ENCODE measurements around the gene SI. TPM values are rescaled to one million over a fixed set of nuclear protein-coding genes. Genes with fewer than 3 reads are reported as not detected.

Gene SI
- total RNA-seq, 1 donor from 2014 or later = not detected

- Mint-ChIP-seq H3K9me3 (ENCODE audit: unreplicated experiment) (no peaks in the 10 kb centered on the region), H3K4me3 (ENCODE audit: unreplicated experiment) (no peak overlapping the region), H3K27ac (ENCODE audit: unreplicated experiment) (no peak overlapping the region), H3K36me3 (ENCODE audit: low read depth, unreplicated experiment) (no peaks in the 10 kb centered on the region), H3K4me1 (ENCODE audit: unreplicated experiment) (no peaks in the 10 kb centered on the region), H3K27me3 (ENCODE audit: unreplicated experiment) (no peaks in the 10 kb centered on the region)
- TF ChIP-seq, protein P1, sequence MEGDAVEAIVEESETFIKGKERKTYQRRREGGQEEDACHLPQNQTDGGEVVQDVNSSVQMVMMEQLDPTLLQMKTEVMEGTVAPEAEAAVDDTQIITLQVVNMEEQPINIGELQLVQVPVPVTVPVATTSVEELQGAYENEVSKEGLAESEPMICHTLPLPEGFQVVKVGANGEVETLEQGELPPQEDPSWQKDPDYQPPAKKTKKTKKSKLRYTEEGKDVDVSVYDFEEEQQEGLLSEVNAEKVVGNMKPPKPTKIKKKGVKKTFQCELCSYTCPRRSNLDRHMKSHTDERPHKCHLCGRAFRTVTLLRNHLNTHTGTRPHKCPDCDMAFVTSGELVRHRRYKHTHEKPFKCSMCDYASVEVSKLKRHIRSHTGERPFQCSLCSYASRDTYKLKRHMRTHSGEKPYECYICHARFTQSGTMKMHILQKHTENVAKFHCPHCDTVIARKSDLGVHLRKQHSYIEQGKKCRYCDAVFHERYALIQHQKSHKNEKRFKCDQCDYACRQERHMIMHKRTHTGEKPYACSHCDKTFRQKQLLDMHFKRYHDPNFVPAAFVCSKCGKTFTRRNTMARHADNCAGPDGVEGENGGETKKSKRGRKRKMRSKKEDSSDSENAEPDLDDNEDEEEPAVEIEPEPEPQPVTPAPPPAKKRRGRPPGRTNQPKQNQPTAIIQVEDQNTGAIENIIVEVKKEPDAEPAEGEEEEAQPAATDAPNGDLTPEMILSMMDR (IDR thresholded peaks at IDR 0.05; ENCODE audit: unreplicated experiment) = no peak
- DNase-seq (ENCODE audit: low spot score) = no peak
Observed at GRCh38 chr3:165081183-165081582, 2.9 kb upstream of the SI start.

GRCh38 chr3:165075695-165076094, 2.6 kb downstream of the SI start:
- Mint-ChIP-seq H3K4me1 (ENCODE audit: unreplicated experiment) (no peaks in the 10 kb centered on the region), H3K27ac (ENCODE audit: unreplicated experiment) (no peak overlapping the region), H3K9me3 (ENCODE audit: unreplicated experiment) (no peaks in the 10 kb centered on the region), H3K36me3 (ENCODE audit: low read depth, unreplicated experiment) (no peaks in the 10 kb centered on the region), H3K4me3 (ENCODE audit: unreplicated experiment) (no peak overlapping the region), H3K27me3 (ENCODE audit: unreplicated experiment) (no peaks in the 10 kb centered on the region)
- no peak for DNase-seq (ENCODE audit: low spot score)
- TF ChIP-seq, protein P1 (IDR thresholded peaks at IDR 0.05; ENCODE audit: unreplicated experiment) = no peak

GRCh38 chr3:165070682-165071081, 7.6 kb downstream of the SI start:
- H3K4me3 Mint-ChIP-seq (ENCODE audit: unreplicated experiment) = no peak overlapping the region
- no peak for DNase-seq (ENCODE audit: low spot score)
- H3K36me3 Mint-ChIP-seq (ENCODE audit: low read depth, unreplicated experiment) = no peaks in the 10 kb centered on the region
- no peaks in the 10 kb centered on the region for H3K4me1 Mint-ChIP-seq (ENCODE audit: unreplicated experiment)
- H3K9me3 Mint-ChIP-seq (ENCODE audit: unreplicated experiment) = no peaks in the 10 kb centered on the region
- TF ChIP-seq, protein P1 (IDR thresholded peaks at IDR 0.05; ENCODE audit: unreplicated experiment) = no peak
- no peaks in the 10 kb centered on the region for H3K27me3 Mint-ChIP-seq (ENCODE audit: unreplicated experiment)
- H3K27ac Mint-ChIP-seq (ENCODE audit: unreplicated experiment) = no peak overlapping the region

DNA sequence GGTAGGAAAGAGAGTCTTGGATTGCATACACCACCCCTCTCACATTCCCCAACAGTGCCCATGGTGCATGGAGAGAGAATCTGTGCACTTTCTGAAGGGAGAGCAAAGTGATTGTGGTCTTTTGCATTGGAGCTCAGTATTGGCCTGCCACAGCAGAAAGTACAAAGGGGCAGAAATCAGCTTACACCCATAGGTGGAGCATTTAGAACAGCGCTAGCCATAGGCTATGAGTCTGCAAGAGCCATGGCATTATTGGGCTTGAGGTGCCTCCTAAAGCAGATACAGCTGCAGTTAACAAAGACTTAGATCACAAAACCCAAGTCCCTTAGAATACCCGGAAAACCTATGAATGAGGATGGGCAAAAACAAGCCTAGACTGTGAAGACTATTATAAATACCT, 21.8 kb downstream of the SI start:
- no peaks in the 10 kb centered on the region for H3K36me3 Mint-ChIP-seq (ENCODE audit: low read depth, unreplicated experiment)
- no peak overlapping the region for H3K4me3 Mint-ChIP-seq (ENCODE audit: unreplicated experiment)
- H3K27me3 Mint-ChIP-seq (ENCODE audit: unreplicated experiment) = no peaks in the 10 kb centered on the region
- H3K9me3 Mint-ChIP-seq (ENCODE audit: unreplicated experiment) = no peaks in the 10 kb centered on the region
- no peak overlapping the region for H3K27ac Mint-ChIP-seq (ENCODE audit: unreplicated experiment)
- TF ChIP-seq, protein P1 (IDR thresholded peaks at IDR 0.05; ENCODE audit: unreplicated experiment) = no peak
- H3K4me1 Mint-ChIP-seq (ENCODE audit: unreplicated experiment) = no peaks in the 10 kb centered on the region
- no peak for DNase-seq (ENCODE audit: low spot score)

DNA sequence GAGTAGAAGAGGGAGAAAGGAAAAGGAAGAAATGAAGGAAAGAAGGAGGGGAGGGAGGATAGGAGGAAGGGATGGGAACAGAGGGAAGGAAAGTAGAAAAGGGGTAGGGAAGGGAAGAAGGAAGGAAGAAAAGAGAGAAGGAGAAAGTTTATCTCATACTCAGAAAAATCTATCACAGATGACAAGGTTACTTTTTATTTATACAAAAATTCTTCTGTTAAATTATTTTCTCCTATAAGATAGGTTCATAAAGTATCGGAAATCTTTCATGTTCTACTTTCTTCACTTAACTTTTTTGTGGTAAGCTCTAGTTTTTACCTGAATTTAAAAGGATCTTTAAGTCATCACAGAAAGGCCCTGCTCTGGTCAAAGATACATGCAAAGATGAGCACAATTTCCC, 38.1 kb downstream of the SI start:
- Mint-ChIP-seq H3K9me3 (ENCODE audit: unreplicated experiment) (no peaks in the 10 kb centered on the region), H3K4me3 (ENCODE audit: unreplicated experiment) (no peak overlapping the region), H3K27ac (ENCODE audit: unreplicated experiment) (no peak overlapping the region), H3K27me3 (ENCODE audit: unreplicated experiment) (no peaks in the 10 kb centered on the region), H3K36me3 (ENCODE audit: low read depth, unreplicated experiment) (no peaks in the 10 kb centered on the region), H3K4me1 (ENCODE audit: unreplicated experiment) (no peaks in the 10 kb centered on the region)
- no peak for DNase-seq (ENCODE audit: low spot score)
- TF ChIP-seq, protein P1 (IDR thresholded peaks at IDR 0.05; ENCODE audit: unreplicated experiment) = no peak
